ENCODE data around the gene EPHB4. TPM values are rescaled to one million over a fixed set of nuclear protein-coding genes. Genes with fewer than 3 reads are reported as not detected.

The EPHB4 gene
- total and polyA plus RNA-seq, 7 donors = 5.1 to 13.9 (median 10.3) TPM

DNA sequence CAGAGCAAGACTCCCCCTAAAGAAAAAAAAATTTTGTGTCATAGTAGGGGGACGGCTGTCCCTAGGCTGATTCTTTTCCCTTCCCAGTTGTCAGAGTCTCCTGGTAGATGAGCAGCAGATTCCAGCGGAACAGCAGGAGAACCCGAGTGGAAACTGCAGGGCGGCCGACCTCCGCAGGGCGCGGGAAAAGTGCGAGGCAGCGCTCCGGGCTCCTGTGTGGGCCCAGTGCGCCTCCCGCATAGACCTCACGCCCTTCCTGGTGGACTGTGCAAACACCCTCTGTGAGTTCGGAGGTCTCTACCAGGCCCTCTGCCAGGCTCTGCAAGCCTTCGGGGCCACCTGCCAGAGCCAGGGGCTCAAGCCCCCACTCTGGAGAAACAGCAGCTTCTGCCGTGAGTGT is 48.0 kb downstream of the EPHB4 start:
- DNase-seq (no peak), ATAC-seq (no peak)
- WGBS, 3 donors = 56 to 62% (median 59%) methylated on average over 16 to 17 of the region's 17 CpGs
- Histone ChIP-seq H3K4me1 (no peaks in the 10 kb centered on the region), H3K27ac (no peak overlapping the region), H3K9me3 (peaks cover 4% of the 10 kb centered on the region), H3K27me3 (ENCODE audit: insufficient read depth in 3 of 3, low read length in 2 of 3) (peaks cover 0 to 18% (median 4%) of the 10 kb centered on the region in 3 donors), H3K4me3 (no peak overlapping the region), H3K36me3 (ENCODE audit: insufficient read depth in 1 of 2, low read depth in 1 of 2) (no peaks in the 10 kb centered on the region)
- TF ChIP-seq, protein P1, sequence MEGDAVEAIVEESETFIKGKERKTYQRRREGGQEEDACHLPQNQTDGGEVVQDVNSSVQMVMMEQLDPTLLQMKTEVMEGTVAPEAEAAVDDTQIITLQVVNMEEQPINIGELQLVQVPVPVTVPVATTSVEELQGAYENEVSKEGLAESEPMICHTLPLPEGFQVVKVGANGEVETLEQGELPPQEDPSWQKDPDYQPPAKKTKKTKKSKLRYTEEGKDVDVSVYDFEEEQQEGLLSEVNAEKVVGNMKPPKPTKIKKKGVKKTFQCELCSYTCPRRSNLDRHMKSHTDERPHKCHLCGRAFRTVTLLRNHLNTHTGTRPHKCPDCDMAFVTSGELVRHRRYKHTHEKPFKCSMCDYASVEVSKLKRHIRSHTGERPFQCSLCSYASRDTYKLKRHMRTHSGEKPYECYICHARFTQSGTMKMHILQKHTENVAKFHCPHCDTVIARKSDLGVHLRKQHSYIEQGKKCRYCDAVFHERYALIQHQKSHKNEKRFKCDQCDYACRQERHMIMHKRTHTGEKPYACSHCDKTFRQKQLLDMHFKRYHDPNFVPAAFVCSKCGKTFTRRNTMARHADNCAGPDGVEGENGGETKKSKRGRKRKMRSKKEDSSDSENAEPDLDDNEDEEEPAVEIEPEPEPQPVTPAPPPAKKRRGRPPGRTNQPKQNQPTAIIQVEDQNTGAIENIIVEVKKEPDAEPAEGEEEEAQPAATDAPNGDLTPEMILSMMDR (IDR thresholded peaks at IDR 0.05) = no peak
- intact Hi-C loops (cut with DNase I) = no loop called here

- ATAC-seq = no peak
- peaks cover 0 to 18% (median 4%) of the 10 kb centered on the region in 3 donors for H3K27me3 ChIP-seq (ENCODE audit: insufficient read depth in 3 of 3, low read length in 2 of 3)
These were observed 49.2 kb downstream of the EPHB4 start for GRCh38 chr7:100778061-100778621.

GRCh38 chr7:100773491-100773890 is 53.8 kb downstream of the EPHB4 start:
- DNase-seq (no peak), ATAC-seq (no peak)
- Histone ChIP-seq H3K27me3 (ENCODE audit: insufficient read depth in 3 of 3, low read length in 2 of 3) (peaks cover 0 to 12% (median 0%) of the 10 kb centered on the region in 3 donors), H3K4me3 (no peak overlapping the region), H3K9me3 (no peaks in the 10 kb centered on the region), H3K36me3 (ENCODE audit: insufficient read depth in 1 of 2, low read depth in 1 of 2) (no peaks in the 10 kb centered on the region), H3K4me1 (no peaks in the 10 kb centered on the region), H3K27ac (no peak overlapping the region)
- TF ChIP-seq, protein P1 (IDR thresholded peaks at IDR 0.05) = no peak
- intact Hi-C loops (cut with DNase I) = no loop called here
- WGBS, 3 donors = 79 to 85% (median 81%) methylated on average over 9 of the region's 9 CpGs

More at GRCh38 chr7:100778061-100778621, 49.2 kb downstream of the EPHB4 start:
- Histone ChIP-seq H3K36me3 (ENCODE audit: insufficient read depth in 1 of 2, low read depth in 1 of 2) (no peaks in the 10 kb centered on the region), H3K4me1 (no peaks in the 10 kb centered on the region), H3K27ac (no peak overlapping the region), H3K9me3 (no peaks in the 10 kb centered on the region), H3K4me3 (no peak overlapping the region)
- no peak for DNase-seq
- WGBS, 3 donors = 77 to 84% (median 77%) methylated on average over 6 of the region's 6 CpGs
- intact Hi-C loops (cut with DNase I) = no loop called here
- TF ChIP-seq, protein P1 (IDR thresholded peaks at IDR 0.05) = no peak

- DNase-seq (no peak), ATAC-seq (no peak)
- Histone ChIP-seq H3K9me3 (no peaks in the 10 kb centered on the region), H3K27me3 (ENCODE audit: insufficient read depth in 3 of 3, low read length in 2 of 3) (peaks cover 0 to 14% (median 3%) of the 10 kb centered on the region in 3 donors), H3K4me1 (no peaks in the 10 kb centered on the region), H3K27ac (no peak overlapping the region), H3K4me3 (no peak overlapping the region), H3K36me3 (ENCODE audit: insufficient read depth in 1 of 2, low read depth in 1 of 2) (no peaks in the 10 kb centered on the region)
- intact Hi-C loops (cut with DNase I) = no loop called here
- TF ChIP-seq, protein P1 (IDR thresholded peaks at IDR 0.05) = no peak
- 80 to 81% (median 80%) methylated on average over 7 of the region's 7 CpGs for WGBS, 3 donors
These were observed 58.5 kb downstream of the EPHB4 start for GRCh38 chr7:100768784-100769183.

GRCh38 chr7:100765250-100765649 is 62.1 kb downstream of the EPHB4 start:
- no peaks in the 10 kb centered on the region for H3K4me1 ChIP-seq
- no peaks in the 10 kb centered on the region for H3K36me3 ChIP-seq (ENCODE audit: insufficient read depth in 1 of 2, low read depth in 1 of 2)
- no peaks in the 10 kb centered on the region for H3K9me3 ChIP-seq
- H3K27ac ChIP-seq = no peak overlapping the region
- intact Hi-C loops (cut with DNase I) = no loop called here
- ATAC-seq = no peak
- H3K4me3 ChIP-seq = no peak overlapping the region
- TF ChIP-seq, protein P1 (IDR thresholded peaks at IDR 0.05) = no peak
- WGBS, 3 donors = 70 to 79% (median 76%) methylated on average over 14 to 16 of the region's 16 CpGs
- DNase-seq = no peak
- peaks cover 0 to 14% (median 3%) of the 10 kb centered on the region in 3 donors for H3K27me3 ChIP-seq (ENCODE audit: insufficient read depth in 3 of 3, low read length in 2 of 3)

Measured in psoas muscle (tissue), 8 donors.